ELR (cell line): ENCODE measurements around the gene PCBP2.

Experiments used
- DNase-seq: peaks from one replicate; pipeline ENCODE4 v3.0.0-alpha.2; 2015; ENCODE audit warnings: low read depth

The PCBP2 gene

GRCh38 chr12:53495903-53496751 is 44.2 kb downstream of the PCBP2 start:
- peak; percentile 74 for DNase-seq

DNA sequence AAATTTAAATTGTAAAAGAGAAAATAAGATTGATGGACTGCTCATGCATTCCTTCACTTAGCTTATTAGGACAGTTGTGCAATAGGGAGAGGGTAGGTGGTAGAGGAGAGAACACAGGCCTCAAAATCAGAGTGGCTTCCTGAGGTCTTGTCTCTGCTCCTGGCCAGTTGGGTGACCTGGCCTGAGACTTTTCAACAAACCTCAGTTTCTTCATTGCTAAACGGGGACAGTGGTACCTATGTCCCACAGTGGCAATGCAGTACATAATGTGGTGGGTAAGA is 44.8 kb downstream of the PCBP2 start:
- DNase-seq, result no peak

DNA sequence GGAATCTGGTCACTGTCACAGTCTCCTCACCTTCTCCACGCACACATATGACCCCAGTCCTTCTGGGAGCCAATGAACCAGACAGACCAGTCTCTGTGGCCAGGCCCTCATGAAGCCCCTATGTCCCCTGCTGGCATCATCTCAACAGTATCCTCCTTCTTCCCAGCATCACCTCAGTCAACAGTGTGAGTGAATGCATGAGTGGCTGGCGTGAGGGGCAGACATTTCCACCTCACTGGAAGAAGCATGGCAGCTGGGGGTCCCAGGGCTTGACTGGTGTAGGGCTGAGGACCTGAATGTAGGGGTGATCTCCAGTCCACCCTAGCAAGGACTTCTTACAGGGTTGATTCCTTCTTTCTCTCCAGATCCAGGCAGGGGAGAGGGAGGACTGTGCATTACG is 45.6 kb downstream of the PCBP2 start:
- DNase-seq, result no peak

GRCh38 chr12:53498235-53498630 is 46.3 kb downstream of the PCBP2 start:
- DNase-seq, result no peak

- peak; percentile 79 for DNase-seq
These were observed 47.6 kb downstream of the PCBP2 start, which contains the start of gene MAP3K12 for GRCh38 chr12:53499266-53500141. TSS of gene MAP3K12 (minus strand) at chr12:53499458. CDS start at chr12:53487391, 12,067 bp downstream.

DNA sequence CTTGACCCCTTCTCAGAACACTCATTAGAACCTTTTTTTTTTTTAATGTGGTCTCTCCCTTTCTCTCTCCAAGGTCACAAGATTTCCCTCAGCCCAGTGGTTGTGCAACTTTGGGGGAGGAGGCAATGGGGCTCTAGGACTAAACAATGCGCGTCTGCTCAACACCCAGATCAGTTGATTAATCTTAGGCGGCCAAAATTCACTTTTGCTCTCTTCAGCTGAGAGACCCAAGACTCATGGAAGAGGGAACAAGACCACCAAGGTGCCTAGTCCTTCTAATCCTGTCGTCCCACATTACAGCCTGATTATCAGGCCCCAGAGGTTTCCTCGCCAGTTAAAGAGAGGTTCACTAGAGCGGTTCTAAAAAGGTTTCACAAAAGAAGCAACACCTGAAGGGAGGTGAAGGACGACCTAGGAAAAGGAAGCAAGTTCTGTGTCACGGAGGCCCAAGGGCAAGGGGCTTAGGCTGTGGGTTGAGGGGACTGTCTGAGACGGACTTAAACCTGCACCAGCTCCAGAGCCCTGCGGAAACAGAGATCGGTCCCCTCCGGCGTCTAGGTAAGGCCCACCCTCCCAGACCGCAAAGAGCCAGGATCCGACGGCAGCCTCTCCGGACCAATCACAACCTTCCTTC is 48.4 kb downstream of the PCBP2 start:
- peak; percentile 68 for DNase-seq

DNA sequence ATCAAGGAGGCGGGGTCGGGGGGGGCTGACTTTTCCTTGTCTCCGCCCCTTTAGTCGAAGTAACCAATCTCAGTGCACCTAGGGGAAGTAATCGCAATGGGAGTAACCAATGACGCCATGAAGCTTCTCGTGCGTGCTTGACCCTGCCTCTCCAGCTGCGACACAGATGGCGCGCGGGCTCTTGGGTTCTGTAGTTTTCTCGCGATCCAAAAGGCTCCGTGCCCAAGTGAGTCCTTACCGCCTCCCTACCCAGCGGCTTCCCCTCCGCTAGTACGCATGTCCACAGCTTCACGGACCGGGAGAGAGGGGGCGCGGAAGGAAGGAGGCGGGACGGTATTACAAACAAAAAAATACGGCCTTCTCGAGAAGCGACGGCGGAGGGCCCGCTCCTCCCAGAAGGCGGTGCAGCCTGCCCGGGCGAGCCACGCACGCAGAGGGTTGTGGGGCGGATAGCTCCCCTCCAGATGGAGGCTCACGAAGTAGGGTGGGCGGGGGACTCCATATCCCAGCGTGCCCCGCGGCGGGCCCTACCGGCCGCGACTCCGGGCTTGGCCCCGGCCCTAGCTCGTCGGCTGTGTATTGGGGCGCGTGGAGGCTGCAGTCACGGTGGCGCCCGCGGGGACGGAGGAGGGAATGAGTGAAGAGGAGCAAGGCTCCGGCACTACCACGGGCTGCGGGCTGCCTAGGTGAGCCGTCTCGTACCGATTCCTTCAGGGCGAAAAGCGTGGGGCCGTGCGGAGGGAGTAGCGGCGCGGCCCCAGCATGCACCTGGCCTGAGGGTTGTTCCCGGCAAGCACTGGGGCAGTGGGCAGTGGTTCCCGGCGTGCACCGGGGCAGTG is 49.1 kb downstream of the PCBP2 start, which contains the start of gene TARBP2:
Gene TARBP2 (plus strand): TSS at position 508 of the 839 bp plus-strand sequence. CDS start 126 bp downstream, at position 634.
- DNase-seq, result peak; percentile 100

DNA sequence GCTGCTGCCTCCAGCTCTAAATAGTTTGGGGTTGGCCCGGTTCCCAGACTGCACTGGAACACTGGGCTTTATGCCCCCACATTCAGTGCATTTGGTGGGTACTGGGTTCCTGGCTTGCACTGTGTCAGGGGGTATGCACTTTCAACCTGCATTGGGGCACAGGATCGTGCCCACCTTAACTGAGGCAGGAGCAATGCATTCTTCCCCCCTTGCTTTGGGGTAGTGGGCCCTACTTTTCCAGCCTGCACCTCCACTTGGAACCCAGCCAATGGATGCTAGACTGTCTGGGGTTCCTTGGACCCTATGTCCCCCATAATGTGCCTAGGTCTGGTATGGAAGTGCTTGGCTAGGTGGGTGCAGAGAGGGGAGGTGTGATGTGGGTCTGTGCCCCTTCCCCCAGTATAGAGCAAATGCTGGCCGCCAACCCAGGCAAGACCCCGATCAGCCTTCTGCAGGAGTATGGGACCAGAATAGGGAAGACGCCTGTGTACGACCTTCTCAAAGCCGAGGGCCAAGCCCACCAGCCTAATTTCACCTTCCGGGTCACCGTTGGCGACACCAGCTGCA is 49.8 kb downstream of the PCBP2 start:
- DNase-seq, result no peak

DNA sequence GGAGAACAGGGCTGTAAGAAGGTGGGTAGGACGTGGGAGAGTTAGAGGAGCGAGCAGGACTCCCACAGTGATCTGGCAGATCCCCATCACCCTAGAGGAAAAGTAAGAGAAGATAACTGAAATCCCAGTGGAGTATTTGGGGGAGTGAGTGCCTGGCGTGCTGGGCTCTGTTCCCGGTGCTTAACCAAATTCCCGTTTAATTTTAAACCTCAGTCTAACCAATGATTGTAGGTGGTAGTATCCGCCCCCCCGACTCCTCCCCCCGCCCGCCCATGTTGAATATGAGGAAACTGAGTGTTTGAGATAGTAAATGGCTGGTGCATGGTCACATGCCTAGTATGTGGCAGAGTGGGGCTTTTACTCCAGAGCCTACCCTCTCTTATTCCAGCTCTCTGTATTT is 50.4 kb downstream of the PCBP2 start:
- DNase-seq, result no peak

GRCh38 chr12:53502983-53503728 is 51.3 kb downstream of the PCBP2 start:
- DNase-seq, result no peak

DNA sequence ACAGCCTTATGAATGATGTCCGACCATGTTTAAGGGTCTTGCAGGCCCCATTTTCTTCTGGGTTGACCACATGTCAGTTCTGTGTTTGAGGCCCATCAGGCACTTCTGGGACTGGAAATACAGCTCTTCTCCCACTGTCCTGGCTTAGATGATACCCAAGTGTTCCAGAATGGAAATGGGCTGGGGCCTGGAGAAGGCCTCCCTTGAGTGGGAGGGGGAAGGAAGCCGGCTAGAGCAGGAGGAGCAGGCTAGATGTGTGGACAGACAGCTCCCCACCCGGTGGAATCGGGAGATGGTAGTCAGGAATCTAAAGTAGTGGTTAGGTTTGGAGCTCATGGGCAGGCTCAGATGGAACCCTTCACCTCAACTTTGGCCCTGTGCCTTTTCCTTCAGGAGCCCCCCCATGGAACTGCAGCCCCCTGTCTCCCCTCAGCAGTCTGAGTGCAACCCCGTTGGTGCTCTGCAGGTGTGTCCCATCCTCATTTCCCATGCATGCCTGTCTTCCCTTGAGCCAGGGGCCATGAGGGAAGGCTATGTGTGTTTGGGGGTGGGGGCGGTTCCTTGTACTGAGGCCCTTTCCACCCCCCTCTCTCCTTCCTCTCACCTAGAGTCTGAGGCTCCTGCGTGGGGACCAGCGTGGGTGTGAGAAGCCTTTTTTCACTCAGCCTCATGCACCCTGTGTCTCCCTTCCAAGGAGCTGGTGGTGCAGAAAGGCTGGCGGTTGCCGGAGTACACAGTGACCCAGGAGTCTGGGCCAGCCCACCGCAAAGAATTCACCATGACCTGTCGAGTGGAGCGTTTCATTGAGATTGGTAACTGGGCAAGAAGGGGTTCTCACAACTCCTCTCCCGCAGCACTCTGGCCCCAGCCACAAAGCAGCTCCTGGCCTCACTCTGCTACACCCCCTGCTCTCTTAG is 52.4 kb downstream of the PCBP2 start:
- DNase-seq, result no peak

DNA sequence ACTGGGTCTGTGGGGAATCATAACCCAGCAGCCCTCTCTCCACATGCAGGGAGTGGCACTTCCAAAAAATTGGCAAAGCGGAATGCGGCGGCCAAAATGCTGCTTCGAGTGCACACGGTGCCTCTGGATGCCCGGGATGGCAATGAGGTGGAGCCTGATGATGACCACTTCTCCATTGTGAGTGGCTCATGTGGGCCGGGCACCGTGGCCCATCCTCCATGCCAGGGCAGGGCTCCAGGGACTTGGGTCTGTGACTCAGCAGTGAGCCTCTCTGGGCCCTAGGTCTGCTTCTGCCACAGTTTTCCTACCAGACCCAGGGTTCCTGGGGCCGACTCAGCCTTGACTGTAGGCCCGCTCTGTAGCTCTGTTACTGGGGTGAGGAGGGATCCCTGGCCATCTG is 53.2 kb downstream of the PCBP2 start:
- peak; percentile 71 for DNase-seq

GRCh38 chr12:53505555-53506449 is 53.9 kb downstream of the PCBP2 start:
- peak; percentile 23 for DNase-seq

GRCh38 chr12:53506450-53506785 is 54.5 kb downstream of the PCBP2 start:
- DNase-seq, result no peak

GRCh38 chr12:53506881-53507602 is 55.1 kb downstream of the PCBP2 start, which contains the start of gene NPFF:
TSS of gene NPFF (minus strand) at chr12:53507484. CDS start at chr12:53507474, 10 bp downstream.
- DNase-seq, result no peak

- no peak for DNase-seq
These were observed 55.6 kb downstream of the PCBP2 start for GRCh38 chr12:53507603-53507885.

DNA sequence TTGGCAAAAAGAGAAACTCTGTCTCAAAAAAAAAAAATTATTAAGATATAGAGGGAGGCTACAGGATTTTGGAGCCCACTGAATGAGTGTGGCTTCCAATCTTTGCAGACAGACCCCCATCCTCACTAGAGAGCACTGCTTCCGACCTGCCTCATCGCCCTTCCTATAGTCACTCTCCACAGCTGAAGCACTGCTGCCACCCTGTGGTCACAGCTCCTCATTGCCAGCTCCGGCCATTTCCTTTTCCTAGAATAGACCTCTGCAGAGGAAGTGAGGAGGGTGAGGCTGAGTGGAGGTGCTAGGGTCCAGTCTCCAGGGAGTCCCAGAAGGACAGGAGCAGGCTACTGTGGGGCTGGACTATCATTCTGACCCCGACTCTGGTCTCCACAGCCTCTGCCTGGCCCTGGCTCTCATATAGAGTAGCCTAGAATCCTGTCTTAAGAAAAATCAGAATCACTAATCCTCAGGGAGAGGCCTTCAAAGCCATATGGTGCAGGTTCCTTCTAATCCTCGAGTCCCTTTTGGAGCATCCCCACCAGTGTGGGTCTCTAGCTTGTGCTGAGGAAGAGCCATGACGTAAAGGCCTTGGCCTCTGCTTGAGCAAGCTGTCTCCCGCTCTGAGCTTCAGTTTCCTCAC is 56.8 kb downstream of the PCBP2 start:
- peak; percentile 84 for DNase-seq
